Transverse colon (tissue), 4 donors: ENCODE results near the gene ALDH7A1. TPM values are rescaled to one million over a fixed set of nuclear protein-coding genes. Genes with fewer than 3 reads are reported as not detected.

Source experiments
- DNase-seq: peaks from one replicate; pipeline ENCODE4 v3.0.0-alpha.2; 2019
- H3K27ac ChIP-seq, 4 donors: fragments of 200-600 bp; sonication (generic); 2 replicates each; pipeline ENCODE4 v1.5.1; 2016 to 2018; ENCODE audit warnings: inconsistent platforms in 4 of 4
- H3K27me3 ChIP-seq: fragments of 200-600 bp; sonication (generic); 2 replicates; pipeline ENCODE4 v1.5.1; 2017; ENCODE audit warnings: inconsistent platforms
- H3K36me3 ChIP-seq, 4 donors: fragments of 200-600 bp; sonication (generic); 2 replicates each; pipeline ENCODE4 v1.5.1; 2017 to 2019; ENCODE audit warnings: inconsistent platforms in 4 of 4
- H3K4me1 ChIP-seq, 4 donors: fragments of 200-600 bp; sonication (generic); 2 replicates each; pipeline ENCODE4 v1.5.1; 2017 to 2020; ENCODE audit warnings: inconsistent platforms in 4 of 4
- H3K4me3 ChIP-seq, 4 donors: fragments of 200-600 bp; sonication (generic); 1 replicate in 1 of 4; 2 replicates in 3 of 4; pipeline versions ENCODE4 v1.5.1 to v1.6.1; 2017 to 2019; ENCODE audit warnings: inconsistent platforms in 4 of 4
- H3K9me3 ChIP-seq, 2 donors: fragments of 200-600 bp; sonication (generic); 2 replicates each; pipeline ENCODE4 v1.5.1; 2017 to 2019; ENCODE audit warnings: inconsistent platforms in 2 of 2
- EP300 ChIP-seq: sonication (generic); formaldehyde crosslinking; IDR thresholded peaks from one replicate; pipeline ENCODE4 v1.6.1; 2017; ENCODE audit warnings: antibody characterized with exemption, low read depth
- POLR2A ChIP-seq: fragments of 450-650 bp; IDR thresholded peaks from one replicate; pipeline ENCODE4 v1.6.1; 2016; ENCODE audit warnings: antibody characterized with exemption, mild to moderate bottlenecking, moderate library complexity
- POLR2AphosphoS5 ChIP-seq, 3 donors: sonication (generic); formaldehyde crosslinking; IDR thresholded peaks; one replicate each; pipeline ENCODE4 v1.6.1; 2016; ENCODE audit warnings: antibody characterized with exemption in 3 of 3
- WGBS, 2 donors: methylation state at CpG; one replicate each; pipeline ENCODE4 v1.1.5; 2018; ENCODE audit warnings: low coverage in 1 of 2; 5-methylcytosine and 5-hydroxymethylcytosine counted together
- in situ Hi-C, 4 donors: fragments of 200-750 bp; cut with MboI; loops; one replicate each; pipeline versions ENCODE4 v1.15.0 to v1.15.1; 2017; ENCODE audit warnings: low sequenced_read_pairs in 3 of 4, low pct_ligation_motif_present in 1 of 4, low pct_unique_long_range_greater_than_20kb in 1 of 4
- intact Hi-C: fragments of 100-400 bp; cut with DNase I; formaldehyde crosslinking; loops from one replicate; pipeline ENCODE4 v1.15.1; 2023; ENCODE audit warnings: low total_unique reads
- total RNA-seq, 4 donors: library from RNA; depleted of rRNA; stranded (reverse); fragments of >200 nt; gene quantifications; one replicate each; pipeline ENCODE4 v1.1.0, GENCODE V29; 2016
- TF ChIP-seq, protein P1 (sequence below), 5 experiments: fragments of 200-600 bp in 3 of 5; fragments of 450-650 bp in 2 of 5; sonication (generic) in 3 of 5; IDR thresholded peaks; 1 replicate in 2 of 5; 2 replicates in 3 of 5; pipeline ENCODE4 v1.5.1; 2016 to 2017; ENCODE audit warnings: antibody characterized with exemption in 5 of 5, inconsistent platforms in 3 of 5, mild to moderate bottlenecking in 2 of 5, moderate library complexity in 1 of 5

ALDH7A1 gene
- total RNA-seq, 4 donors from 2014 or later: 9.8 to 33.3 (median 15.1) TPM

DNA sequence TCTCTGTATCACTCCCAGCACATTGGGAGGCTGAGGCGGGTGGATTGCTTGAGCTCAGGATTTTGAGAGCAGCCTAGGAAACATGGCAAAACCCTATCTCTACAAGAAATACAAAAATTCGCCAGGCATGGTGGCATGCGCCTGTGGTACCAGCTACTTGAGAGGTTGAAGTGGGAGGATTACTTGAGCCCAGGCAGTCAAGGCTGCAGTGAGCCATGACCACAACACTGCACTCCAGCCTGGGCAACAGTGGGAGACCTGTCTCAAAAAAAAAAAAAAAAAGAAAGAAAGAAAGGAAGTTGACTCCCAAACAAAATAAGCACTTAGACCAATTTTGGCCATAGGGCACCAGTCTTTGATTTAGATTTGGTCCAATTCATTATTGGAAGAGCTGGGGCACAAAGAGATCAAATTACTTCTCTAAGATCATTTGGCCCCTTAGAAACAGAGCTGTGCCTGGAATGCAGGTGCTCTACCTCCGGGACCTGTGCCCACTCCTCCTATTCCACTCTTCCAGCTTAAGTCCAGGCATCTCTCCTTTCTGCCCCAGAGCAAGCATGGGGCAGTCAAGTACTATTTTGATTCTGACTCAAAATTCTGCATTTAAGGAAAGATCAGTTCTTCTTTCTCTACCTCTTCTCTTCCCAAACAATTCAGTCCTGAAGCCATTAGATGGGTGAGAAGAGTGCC lies 59.0 kb downstream of the ALDH7A1 start:
- no peak for DNase-seq
- TF ChIP-seq, protein P1, sequence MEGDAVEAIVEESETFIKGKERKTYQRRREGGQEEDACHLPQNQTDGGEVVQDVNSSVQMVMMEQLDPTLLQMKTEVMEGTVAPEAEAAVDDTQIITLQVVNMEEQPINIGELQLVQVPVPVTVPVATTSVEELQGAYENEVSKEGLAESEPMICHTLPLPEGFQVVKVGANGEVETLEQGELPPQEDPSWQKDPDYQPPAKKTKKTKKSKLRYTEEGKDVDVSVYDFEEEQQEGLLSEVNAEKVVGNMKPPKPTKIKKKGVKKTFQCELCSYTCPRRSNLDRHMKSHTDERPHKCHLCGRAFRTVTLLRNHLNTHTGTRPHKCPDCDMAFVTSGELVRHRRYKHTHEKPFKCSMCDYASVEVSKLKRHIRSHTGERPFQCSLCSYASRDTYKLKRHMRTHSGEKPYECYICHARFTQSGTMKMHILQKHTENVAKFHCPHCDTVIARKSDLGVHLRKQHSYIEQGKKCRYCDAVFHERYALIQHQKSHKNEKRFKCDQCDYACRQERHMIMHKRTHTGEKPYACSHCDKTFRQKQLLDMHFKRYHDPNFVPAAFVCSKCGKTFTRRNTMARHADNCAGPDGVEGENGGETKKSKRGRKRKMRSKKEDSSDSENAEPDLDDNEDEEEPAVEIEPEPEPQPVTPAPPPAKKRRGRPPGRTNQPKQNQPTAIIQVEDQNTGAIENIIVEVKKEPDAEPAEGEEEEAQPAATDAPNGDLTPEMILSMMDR (IDR thresholded peaks at IDR 0.05): no peak
- no peak for TF ChIP-seq POLR2AphosphoS5 (IDR thresholded peaks at IDR 0.05)
- TF ChIP-seq POLR2A: no peak
- no peak for TF ChIP-seq EP300
- H3K27ac ChIP-seq: peak overlapping the region in 2 of 4 donors; percentile 21 to 22
- no peaks in the 10 kb centered on the region for H3K36me3 ChIP-seq
- no peaks in the 10 kb centered on the region for H3K9me3 ChIP-seq
- intact Hi-C loops (no loop called here), in situ Hi-C loops (loop anchor here (5.0 to 10.0 kb wide), 2 partner anchors 181 to 184 kb away; no protein-coding TSS in a partner anchor)
- H3K4me1 ChIP-seq: peaks cover 8 to 32% (median 14%) of the 10 kb centered on the region in 4 donors
- no peaks in the 10 kb centered on the region for H3K27me3 ChIP-seq
- WGBS, 2 donors: 93% methylated on average over 3 to 4 of the region's 4 CpGs
- no peak overlapping the region for H3K4me3 ChIP-seq

DNA sequence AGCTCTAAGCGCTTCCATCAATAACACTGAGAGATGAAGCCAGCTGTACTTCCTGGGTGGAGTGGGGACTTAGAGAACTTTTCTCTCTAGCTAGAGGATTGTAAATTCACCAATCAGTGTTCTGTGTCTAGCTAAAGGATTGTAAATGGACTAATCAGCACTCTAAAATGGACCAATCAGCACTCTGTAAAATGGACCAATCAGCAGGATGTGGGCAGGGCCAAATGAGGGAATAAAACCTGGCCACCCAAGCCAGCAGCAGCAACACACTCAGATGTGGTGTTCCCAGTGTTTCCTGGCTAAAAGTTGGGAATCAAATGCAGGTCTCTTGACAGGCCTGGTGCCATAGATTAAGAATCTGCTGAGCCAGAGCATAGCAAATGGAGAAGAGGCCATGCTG lies 60.5 kb downstream of the ALDH7A1 start:
- no peak for DNase-seq
- Histone ChIP-seq H3K9me3 (no peaks in the 10 kb centered on the region), H3K27me3 (no peaks in the 10 kb centered on the region), H3K4me1 (peaks cover 8 to 33% (median 17%) of the 10 kb centered on the region in 4 donors), H3K36me3 (no peaks in the 10 kb centered on the region), H3K27ac (no peak overlapping the region), H3K4me3 (no peak overlapping the region)
- in situ Hi-C loops: loop anchor here in 2 of 4 donors (10.0 kb wide), 1 partner anchor 180 kb away; no protein-coding TSS in a partner anchor
- TF ChIP-seq POLR2AphosphoS5 (IDR thresholded peaks at IDR 0.05) (no peak), POLR2A (no peak), EP300 (no peak)
- TF ChIP-seq, protein P1 (IDR thresholded peaks at IDR 0.05): no peak
- 100% methylated on average over 1 of the region's 1 CpG; no CpG with 5 or more reads in 1 of the 2 donors for WGBS, 2 donors
- intact Hi-C loops: no loop called here

DNA sequence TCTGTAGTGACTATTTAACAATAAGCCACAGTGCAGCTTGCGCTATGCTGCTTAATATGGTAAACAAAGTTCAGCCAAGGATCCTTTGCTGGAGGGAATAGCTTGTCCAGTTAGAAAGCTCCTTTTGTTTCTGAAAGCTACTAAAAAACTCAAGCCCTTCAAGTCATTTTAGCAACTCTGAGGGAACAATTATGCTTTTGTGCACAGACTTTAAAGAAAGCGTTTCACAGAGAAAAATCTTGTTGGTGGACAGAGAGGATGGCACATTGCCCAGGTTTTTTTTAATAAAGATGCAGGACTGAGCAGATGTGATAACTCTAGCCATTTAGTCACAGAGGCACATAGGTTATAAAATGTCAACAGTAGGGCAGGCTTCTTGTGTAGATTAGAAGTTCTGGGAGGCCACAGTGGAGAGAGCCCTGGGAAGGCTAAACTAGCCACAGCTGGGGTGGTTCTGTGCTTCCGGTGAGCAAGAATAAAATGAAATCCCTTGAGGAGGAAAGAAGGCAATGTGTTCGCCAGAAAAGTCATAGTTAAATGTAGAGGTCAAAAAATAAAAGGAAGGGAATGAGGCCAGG lies 63.4 kb downstream of the ALDH7A1 start:
- no peaks in the 10 kb centered on the region for H3K9me3 ChIP-seq
- H3K27ac ChIP-seq: peak overlapping the region; percentile 50 to 70 (median 54)
- TF ChIP-seq, protein P1 (IDR thresholded peaks at IDR 0.05): no peak
- TF ChIP-seq EP300 (no peak), POLR2AphosphoS5 (IDR thresholded peaks at IDR 0.05) (no peak), POLR2A (no peak)
- 36 to 39% methylated on average over 2 to 4 of the region's 4 CpGs for WGBS, 2 donors
- no peaks in the 10 kb centered on the region for H3K27me3 ChIP-seq
- in situ Hi-C loops: loop anchor here in 2 of 4 donors (10.0 kb wide), 1 partner anchor 177 kb away; no protein-coding TSS in a partner anchor
- DNase-seq: no peak
- H3K4me3 ChIP-seq: no peak overlapping the region
- intact Hi-C loops: no loop called here
- peaks cover 8 to 25% (median 15%) of the 10 kb centered on the region in 4 donors for H3K4me1 ChIP-seq
- no peaks in the 10 kb centered on the region for H3K36me3 ChIP-seq

DNA sequence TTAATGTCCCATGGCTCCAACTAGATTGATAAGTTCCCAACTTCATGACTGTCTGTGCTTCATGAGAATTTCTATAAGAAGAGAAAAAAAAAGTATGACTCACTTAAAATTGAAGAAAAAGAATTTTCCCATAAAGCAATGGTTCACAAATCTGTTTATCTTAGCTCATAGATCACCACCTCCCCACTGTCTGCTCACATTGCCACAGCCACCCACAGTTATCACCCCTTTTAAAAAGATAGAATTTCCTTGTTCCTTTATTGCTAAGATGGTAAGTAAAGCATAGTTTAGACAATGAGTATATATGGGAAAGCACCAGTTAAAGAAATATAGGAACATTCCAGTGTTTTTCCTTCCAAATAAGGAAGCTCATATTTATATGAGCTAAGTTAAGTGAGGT lies 67.1 kb downstream of the ALDH7A1 start:
- no peaks in the 10 kb centered on the region for H3K9me3 ChIP-seq
- intact Hi-C loops (no loop called here), in situ Hi-C loops (no loop called here)
- H3K36me3 ChIP-seq: no peaks in the 10 kb centered on the region
- H3K27ac ChIP-seq: peak overlapping the region in 2 of 4 donors; percentile 8 to 9
- no peak overlapping the region for H3K4me3 ChIP-seq
- TF ChIP-seq POLR2A (no peak), POLR2AphosphoS5 (IDR thresholded peaks at IDR 0.05) (no peak), EP300 (no peak)
- TF ChIP-seq, protein P1 (IDR thresholded peaks at IDR 0.05): no peak
- no peaks in the 10 kb centered on the region for H3K27me3 ChIP-seq
- peaks cover 13 to 38% (median 21%) of the 10 kb centered on the region in 4 donors for H3K4me1 ChIP-seq
- DNase-seq: no peak
